GM21447 (cell line): ENCODE data around the gene ATP4A.
"Not testable (repeated sequence)": the region's sequence is repeated elsewhere in the genome, so short reads cannot be mapped to it uniquely, and the experiment has no call there.

ENCODE experiments used
- ATAC-seq: cut with Tn5 transposase; IDR thresholded peaks from one replicate; pipeline ENCODE4 v1.9.1; 2021; ENCODE audit not compliant: unreplicated experiment

The ATP4A gene

GRCh38 chr19:35563207-35563829 lies at the start of gene ATP4A:
Gene ATP4A (minus strand): TSS chr19:35563658. CDS start chr19:35563629, 29 bp downstream.
- no peak for ATAC-seq

- ATAC-seq = peak; percentile 74
Observed at GRCh38 chr19:35612559-35613321, 49.3 kb upstream of the ATP4A start, which contains the start of gene HAUS5. Gene HAUS5 (plus strand): TSS chr19:35612735. CDS start chr19:35612795, 60 bp downstream.

GRCh38 chr19:35612224-35612558 lies 48.7 kb upstream of the ATP4A start:
- ATAC-seq = no peak

GRCh38 chr19:35609851-35610353 lies 46.4 kb upstream of the ATP4A start:
- no peak for ATAC-seq

GRCh38 chr19:35608251-35608650 lies 44.8 kb upstream of the ATP4A start:
- no peak for ATAC-seq

- no peak for ATAC-seq
Observed at GRCh38 chr19:35607661-35608060, 44.2 kb upstream of the ATP4A start.

- ATAC-seq = not testable (repeated sequence)
Observed at GRCh38 chr19:35607170-35607569, 43.7 kb upstream of the ATP4A start.

GRCh38 chr19:35604436-35604835 lies 41.0 kb upstream of the ATP4A start:
- not testable (repeated sequence) for ATAC-seq

- no peak for ATAC-seq
Observed at GRCh38 chr19:35601971-35602370, 38.5 kb upstream of the ATP4A start.

- peak; percentile 83 for ATAC-seq
Observed at GRCh38 chr19:35596366-35596999, 33.0 kb upstream of the ATP4A start.

GRCh38 chr19:35595928-35596327 lies 32.5 kb upstream of the ATP4A start:
- no peak for ATAC-seq

- ATAC-seq = not testable (repeated sequence)
Observed at GRCh38 chr19:35595026-35595425, 31.6 kb upstream of the ATP4A start.

- ATAC-seq = no peak
Observed at GRCh38 chr19:35592226-35592625, 28.8 kb upstream of the ATP4A start.

GRCh38 chr19:35590875-35591274 lies 27.4 kb upstream of the ATP4A start:
- no peak for ATAC-seq

- no peak for ATAC-seq
Observed at GRCh38 chr19:35587321-35587720, 23.9 kb upstream of the ATP4A start.

GRCh38 chr19:35585848-35586247 lies 22.4 kb upstream of the ATP4A start, which contains the start of gene PMIS2:
Gene PMIS2 (plus strand): TSS chr19:35586173. CDS start chr19:35586260, 87 bp downstream.
- no peak for ATAC-seq

GRCh38 chr19:35582760-35583159 lies 19.3 kb upstream of the ATP4A start:
- no peak for ATAC-seq

GRCh38 chr19:35578707-35579106 lies 15.2 kb upstream of the ATP4A start:
- ATAC-seq = no peak

GRCh38 chr19:35577918-35578317 lies 14.5 kb upstream of the ATP4A start:
- no peak for ATAC-seq

- ATAC-seq = no peak
Observed at GRCh38 chr19:35571406-35571965, 8.0 kb upstream of the ATP4A start.

- no peak for ATAC-seq
Observed at GRCh38 chr19:35569281-35569781, 5.9 kb upstream of the ATP4A start.
